ENCODE measurements around the gene SLC22A7. TPM values are rescaled to one million over a fixed set of nuclear protein-coding genes. Genes with fewer than 3 reads are reported as not detected.

Gene SLC22A7
- polyA plus RNA-seq, 1 donor (not counting 4 experiments of a cell fraction or from before 2014, with no cell fraction given) = not detected

DNA sequence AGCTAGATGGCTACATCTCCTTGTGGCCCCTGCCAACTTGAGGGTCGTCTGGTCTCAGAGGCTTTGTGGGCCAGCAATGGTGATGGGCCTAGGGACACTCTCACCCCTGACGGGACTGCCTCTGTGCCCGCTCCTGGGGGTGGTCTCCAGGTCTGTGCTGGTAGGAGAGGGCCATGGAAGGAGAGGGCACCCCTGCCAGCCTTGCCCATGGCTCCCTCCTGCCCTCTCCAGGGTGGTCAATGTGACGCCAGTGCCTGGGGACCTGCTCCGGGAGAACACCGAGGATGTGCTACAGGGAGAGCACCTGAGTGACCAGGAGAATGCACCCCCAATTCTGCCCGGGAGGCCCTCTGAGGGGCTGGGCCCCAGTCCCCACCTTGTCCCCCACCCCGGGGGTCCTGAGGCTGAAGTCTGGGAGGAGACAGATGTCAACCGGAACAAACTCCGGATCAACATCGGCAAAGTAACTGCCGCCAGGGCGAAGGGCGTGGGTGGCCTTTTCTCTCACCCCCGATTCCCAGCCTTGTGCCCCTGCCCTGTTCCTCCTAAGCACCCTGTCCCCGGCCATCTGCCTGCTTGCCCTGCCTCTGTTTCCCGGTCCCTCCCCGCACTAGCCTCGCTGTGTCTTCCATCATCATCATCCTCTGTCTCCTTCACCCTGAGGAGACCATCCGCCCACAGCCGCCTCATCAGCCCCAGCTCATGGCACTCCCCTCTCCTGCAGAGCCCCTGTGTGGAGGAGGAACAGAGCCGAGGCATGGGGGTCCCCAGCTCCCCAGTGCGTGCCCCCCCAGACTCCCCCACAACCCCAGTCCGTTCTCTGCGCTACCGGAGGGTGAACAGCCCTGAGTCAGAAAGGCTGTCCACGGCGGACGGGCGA lies 39.0 kb upstream of the SLC22A7 start:
- TF ChIP-seq, protein P1, sequence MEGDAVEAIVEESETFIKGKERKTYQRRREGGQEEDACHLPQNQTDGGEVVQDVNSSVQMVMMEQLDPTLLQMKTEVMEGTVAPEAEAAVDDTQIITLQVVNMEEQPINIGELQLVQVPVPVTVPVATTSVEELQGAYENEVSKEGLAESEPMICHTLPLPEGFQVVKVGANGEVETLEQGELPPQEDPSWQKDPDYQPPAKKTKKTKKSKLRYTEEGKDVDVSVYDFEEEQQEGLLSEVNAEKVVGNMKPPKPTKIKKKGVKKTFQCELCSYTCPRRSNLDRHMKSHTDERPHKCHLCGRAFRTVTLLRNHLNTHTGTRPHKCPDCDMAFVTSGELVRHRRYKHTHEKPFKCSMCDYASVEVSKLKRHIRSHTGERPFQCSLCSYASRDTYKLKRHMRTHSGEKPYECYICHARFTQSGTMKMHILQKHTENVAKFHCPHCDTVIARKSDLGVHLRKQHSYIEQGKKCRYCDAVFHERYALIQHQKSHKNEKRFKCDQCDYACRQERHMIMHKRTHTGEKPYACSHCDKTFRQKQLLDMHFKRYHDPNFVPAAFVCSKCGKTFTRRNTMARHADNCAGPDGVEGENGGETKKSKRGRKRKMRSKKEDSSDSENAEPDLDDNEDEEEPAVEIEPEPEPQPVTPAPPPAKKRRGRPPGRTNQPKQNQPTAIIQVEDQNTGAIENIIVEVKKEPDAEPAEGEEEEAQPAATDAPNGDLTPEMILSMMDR (optimal IDR thresholded peaks at IDR 0.05 in 1 of 3, IDR thresholded peaks at IDR 0.05 in 1 of 3, conservative IDR thresholded peaks at IDR 0.05 in 1 of 3; ENCODE audit: extremely low read depth in 1 of 3, insufficient read depth in 2 of 3, low read length in 3 of 3) = no peak
- Histone ChIP-seq H3K27me3 (ENCODE audit: control insufficient read depth, extremely low read depth, insufficient read depth, low read length) (peaks cover 3% of the 10 kb centered on the region), H3K4me1 (ENCODE audit: control insufficient read depth, extremely low read depth, insufficient read depth, low read length) (no peaks in the 10 kb centered on the region), H4K20me1 (ENCODE audit: control insufficient read depth, extremely low read depth, insufficient read depth, low read length) (no peaks in the 10 kb centered on the region), H3K27ac (ENCODE audit: control insufficient read depth, insufficient read depth, low read length) (no peak overlapping the region), H2AFZ (ENCODE audit: control insufficient read depth, low read length) (no peak overlapping the region), H3K79me2 (ENCODE audit: control insufficient read depth, insufficient read depth, low read length) (no peaks in the 10 kb centered on the region), H3K4me3 (ENCODE audit: control insufficient read depth in 2 of 3, extremely low read depth in 1 of 3, insufficient read depth in 2 of 3, low read depth in 1 of 3, low read length in 3 of 3) (no peak overlapping the region), H3K9me1 (ENCODE audit: control insufficient read depth, extremely low read depth, insufficient read depth, low read length) (no peaks in the 10 kb centered on the region), H3K36me3 (ENCODE audit: control insufficient read depth in 2 of 2, extremely low read depth in 1 of 2, insufficient read depth in 2 of 2, low read length in 2 of 2) (no peaks in the 10 kb centered on the region), H3K9me3 (ENCODE audit: control insufficient read depth, low read depth, low read length) (no peaks in the 10 kb centered on the region), H3K4me2 (ENCODE audit: control insufficient read depth, extremely low read depth, insufficient read depth, low read depth, low read length) (no peak overlapping the region), H3K9ac (ENCODE audit: control insufficient read depth, extremely low read depth, insufficient read depth, low read length) (no peak overlapping the region)
- dilution Hi-C loops (cut with MboI; ENCODE audit: extremely low pct_ligation_motif_present, low sequenced_read_pairs) = no loop called here
- FAIRE-seq (no peak), DNase-seq (ENCODE audit: low read depth, low spot score) (no peak)

DNA sequence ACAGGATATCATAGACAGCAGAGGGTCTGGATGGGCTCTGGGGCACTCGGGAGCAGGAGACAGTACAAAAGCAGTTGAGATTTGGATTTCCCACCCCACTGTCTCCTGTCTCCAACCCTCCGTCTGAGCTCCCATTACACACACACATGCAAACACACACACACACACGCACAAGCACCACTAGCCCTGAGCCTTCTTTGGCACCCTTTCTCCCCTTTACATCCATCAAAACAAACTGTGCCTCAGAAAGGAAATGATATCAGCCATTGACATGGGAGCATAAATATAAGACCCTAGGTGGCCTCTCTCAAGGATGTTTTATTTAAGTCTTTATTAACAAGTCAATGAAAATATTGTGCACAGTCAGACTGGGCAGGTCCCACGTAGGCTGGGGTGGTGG lies 37.3 kb upstream of the SLC22A7 start:
- TF ChIP-seq, protein P1 (optimal IDR thresholded peaks at IDR 0.05 in 1 of 3, IDR thresholded peaks at IDR 0.05 in 1 of 3, conservative IDR thresholded peaks at IDR 0.05 in 1 of 3; ENCODE audit: extremely low read depth in 1 of 3, insufficient read depth in 2 of 3, low read length in 3 of 3) = no peak
- no peak for TF ChIP-seq EZH2 (IDR thresholded peaks at IDR 0.05; ENCODE audit: low read length)
- Histone ChIP-seq H3K4me2 (ENCODE audit: control insufficient read depth, extremely low read depth, insufficient read depth, low read depth, low read length) (no peak overlapping the region), H3K9me3 (ENCODE audit: control insufficient read depth, low read depth, low read length) (no peaks in the 10 kb centered on the region), H3K27ac (ENCODE audit: control insufficient read depth, insufficient read depth, low read length) (no peak overlapping the region), H2AFZ (ENCODE audit: control insufficient read depth, low read length) (no peak overlapping the region), H3K79me2 (ENCODE audit: control insufficient read depth, insufficient read depth, low read length) (no peaks in the 10 kb centered on the region), H3K36me3 (ENCODE audit: control insufficient read depth in 2 of 2, extremely low read depth in 1 of 2, insufficient read depth in 2 of 2, low read length in 2 of 2) (no peaks in the 10 kb centered on the region), H3K27me3 (ENCODE audit: control insufficient read depth, extremely low read depth, insufficient read depth, low read length) (peaks cover 3% of the 10 kb centered on the region), H4K20me1 (ENCODE audit: control insufficient read depth, extremely low read depth, insufficient read depth, low read length) (no peaks in the 10 kb centered on the region), H3K9ac (ENCODE audit: control insufficient read depth, extremely low read depth, insufficient read depth, low read length) (no peak overlapping the region), H3K4me1 (ENCODE audit: control insufficient read depth, extremely low read depth, insufficient read depth, low read length) (no peaks in the 10 kb centered on the region), H3K4me3 (ENCODE audit: control insufficient read depth in 2 of 3, extremely low read depth in 1 of 3, insufficient read depth in 2 of 3, low read depth in 1 of 3, low read length in 3 of 3) (no peak overlapping the region), H3K9me1 (ENCODE audit: control insufficient read depth, extremely low read depth, insufficient read depth, low read length) (no peaks in the 10 kb centered on the region)
- FAIRE-seq (no peak), DNase-seq (ENCODE audit: low read depth, low spot score) (no peak)
- dilution Hi-C loops (cut with MboI; ENCODE audit: extremely low pct_ligation_motif_present, low sequenced_read_pairs) = no loop called here
